Coronary artery (tissue), 2 donors: ENCODE measurements around the gene ICAM4.

ENCODE experiments used
- DNase-seq: peaks from one replicate; pipeline ENCODE4 v3.0.0-alpha.2; 2017; ENCODE audit warnings: low spot score
- H3K27ac ChIP-seq, 2 donors: fragments of 200-600 bp; sonication (generic); one replicate each; pipeline ENCODE4 v1.5.1; 2016 to 2019
- H3K4me3 ChIP-seq: fragments of 200-600 bp; sonication (generic); 2 replicates; pipeline ENCODE4 v1.5.1; 2016; ENCODE audit warnings: mild to moderate bottlenecking, moderate library complexity
- TF ChIP-seq, protein P1 (sequence below): fragments of 200-600 bp; sonication (generic); IDR thresholded peaks from one replicate; pipeline ENCODE4 v1.5.1; 2019; ENCODE audit warnings: antibody characterized with exemption

Gene ICAM4

GRCh38 chr19:10295847-10296591 lies 9.3 kb downstream of the ICAM4 start:
- TF ChIP-seq, protein P1, sequence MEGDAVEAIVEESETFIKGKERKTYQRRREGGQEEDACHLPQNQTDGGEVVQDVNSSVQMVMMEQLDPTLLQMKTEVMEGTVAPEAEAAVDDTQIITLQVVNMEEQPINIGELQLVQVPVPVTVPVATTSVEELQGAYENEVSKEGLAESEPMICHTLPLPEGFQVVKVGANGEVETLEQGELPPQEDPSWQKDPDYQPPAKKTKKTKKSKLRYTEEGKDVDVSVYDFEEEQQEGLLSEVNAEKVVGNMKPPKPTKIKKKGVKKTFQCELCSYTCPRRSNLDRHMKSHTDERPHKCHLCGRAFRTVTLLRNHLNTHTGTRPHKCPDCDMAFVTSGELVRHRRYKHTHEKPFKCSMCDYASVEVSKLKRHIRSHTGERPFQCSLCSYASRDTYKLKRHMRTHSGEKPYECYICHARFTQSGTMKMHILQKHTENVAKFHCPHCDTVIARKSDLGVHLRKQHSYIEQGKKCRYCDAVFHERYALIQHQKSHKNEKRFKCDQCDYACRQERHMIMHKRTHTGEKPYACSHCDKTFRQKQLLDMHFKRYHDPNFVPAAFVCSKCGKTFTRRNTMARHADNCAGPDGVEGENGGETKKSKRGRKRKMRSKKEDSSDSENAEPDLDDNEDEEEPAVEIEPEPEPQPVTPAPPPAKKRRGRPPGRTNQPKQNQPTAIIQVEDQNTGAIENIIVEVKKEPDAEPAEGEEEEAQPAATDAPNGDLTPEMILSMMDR = no peak
- Histone ChIP-seq H3K27ac (no peak overlapping the region), H3K4me3 (peak overlapping the region; percentile 62)
- DNase-seq = no peak

- no peak overlapping the region for H3K4me3 ChIP-seq
- peak overlapping the region in 1 of 2 donors; percentile 3 for H3K27ac ChIP-seq
- TF ChIP-seq, protein P1 = no peak
- DNase-seq = no peak
These were observed 13.0 kb downstream of the ICAM4 start for GRCh38 chr19:10299545-10300458.

DNA sequence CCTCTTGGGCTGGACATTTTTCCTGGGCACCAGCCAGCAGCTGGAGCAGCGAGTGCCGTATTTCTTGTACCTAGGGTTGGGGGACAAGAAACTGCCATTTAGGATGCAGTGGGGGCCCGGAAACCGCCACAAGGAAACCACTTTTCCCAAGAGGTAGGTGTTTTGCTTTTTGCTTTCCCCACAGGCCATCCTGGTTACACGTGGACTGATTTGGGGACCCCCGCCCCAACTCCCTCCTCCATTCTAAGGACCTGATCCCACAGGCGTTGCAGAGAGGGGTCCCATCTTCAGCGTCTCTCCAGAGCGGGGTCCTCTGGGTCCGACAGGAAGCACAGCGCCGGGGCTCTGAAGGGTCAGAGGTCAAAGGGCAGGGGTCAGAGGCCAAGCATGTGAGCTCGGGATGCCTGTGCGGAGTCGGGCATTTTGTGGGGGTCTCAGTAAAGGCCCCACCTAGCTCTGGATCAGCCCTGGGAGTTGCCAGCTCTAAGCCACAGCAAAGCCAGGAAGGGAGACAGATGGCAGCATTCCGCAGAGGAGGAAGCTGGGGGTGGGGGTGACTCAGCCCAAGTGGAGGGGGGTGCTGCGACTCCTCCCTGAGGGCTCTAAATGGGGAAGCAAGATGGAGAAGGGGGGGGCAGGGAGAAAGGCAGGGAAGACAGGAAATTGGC lies 18.5 kb downstream of the ICAM4 start:
- Histone ChIP-seq H3K27ac (peak overlapping the region in 1 of 2 donors; percentile 7), H3K4me3 (no peak overlapping the region)
- no peak for DNase-seq
- TF ChIP-seq, protein P1 = no peak

GRCh38 chr19:10306327-10306726 lies 19.6 kb downstream of the ICAM4 start:
- no peak for DNase-seq
- no peak overlapping the region for H3K27ac ChIP-seq
- TF ChIP-seq, protein P1 = no peak

DNA sequence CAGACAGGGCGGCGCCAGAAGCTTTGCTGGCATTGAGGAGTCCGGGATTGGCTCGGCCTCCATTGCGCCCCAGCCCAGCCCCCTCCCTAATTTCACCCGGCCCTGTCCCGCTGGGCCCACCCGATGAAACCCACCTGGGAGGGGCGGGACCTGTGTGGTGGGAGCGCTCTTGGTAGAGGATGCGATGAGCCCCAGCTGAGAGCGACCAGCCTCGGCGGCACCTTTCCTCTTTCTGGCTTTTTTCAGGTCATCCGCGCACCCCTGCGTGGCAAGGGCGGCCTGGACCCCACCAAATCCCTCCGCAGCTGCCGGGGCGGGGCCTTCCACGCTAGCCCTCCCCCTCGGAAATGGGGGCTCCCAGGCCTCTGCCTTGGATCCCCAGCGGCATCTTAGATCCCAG lies 22.7 kb downstream of the ICAM4 start, which contains the start of gene ZGLP1:
Gene ZGLP1, minus strand, starts transcription at position 393 of the 400 bp plus-strand sequence.
- TF ChIP-seq, protein P1 = no peak
- no peak within 1 kb of the TSS for H3K27ac ChIP-seq
- DNase-seq = no peak
- no peak within 1 kb of the TSS for H3K4me3 ChIP-seq

More at GRCh38 chr19:10306327-10306726, 19.6 kb downstream of the ICAM4 start:
- no peak overlapping the region for H3K4me3 ChIP-seq

DNA sequence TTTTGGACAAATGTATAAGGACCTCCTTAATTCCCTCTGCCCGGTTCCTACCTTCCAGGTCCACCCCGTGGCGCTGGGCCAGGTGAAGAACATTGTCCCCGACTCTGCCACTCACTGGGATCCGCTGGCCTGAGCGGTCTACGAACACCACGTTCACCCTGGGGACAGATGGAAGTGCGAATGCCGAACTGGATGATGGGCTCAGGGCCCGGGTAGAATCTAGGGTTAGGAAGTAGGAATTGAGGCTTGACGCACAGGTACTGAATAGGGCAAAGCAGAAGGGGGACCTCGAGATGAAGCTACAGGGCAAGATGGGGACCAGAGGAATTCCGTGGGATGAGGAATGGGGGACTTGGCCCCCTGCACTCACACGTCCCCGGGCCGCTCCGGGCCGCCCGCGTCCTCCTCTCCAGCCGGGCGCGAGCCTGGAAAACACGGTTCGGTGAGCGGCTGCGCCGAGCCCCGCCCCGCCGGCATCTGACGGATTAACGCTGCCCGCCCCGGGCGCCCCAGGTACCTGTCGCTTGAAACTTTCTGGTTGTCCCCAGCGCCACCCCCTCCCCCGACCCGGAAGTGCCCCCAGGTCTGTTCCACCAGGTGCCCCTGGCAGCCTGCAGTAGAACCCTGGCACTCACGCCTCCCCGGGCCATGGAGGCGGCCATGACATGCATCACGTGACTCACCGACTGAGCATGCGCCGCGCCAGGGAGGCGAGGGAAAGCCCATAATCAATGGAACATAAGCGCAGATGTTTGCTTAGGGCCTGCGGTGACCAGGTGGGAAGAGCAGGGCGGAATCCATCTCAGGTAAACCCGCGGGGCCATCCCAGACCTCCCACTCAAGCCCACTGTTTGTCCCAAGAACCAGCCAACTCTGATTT lies 28.8 kb downstream of the ICAM4 start, which contains the start of gene FDX2:
Gene FDX2, minus strand, starts transcription at position 681 of the 880 bp plus-strand sequence. Its CDS starts 19 bp downstream, at position 662.
- DNase-seq = no peak
- TF ChIP-seq, protein P1 = no peak
- Histone ChIP-seq H3K27ac (peak within 1 kb of the TSS; percentile 9 to 63), H3K4me3 (peak within 1 kb of the TSS; percentile 85)
